HG03575 (cell line): ENCODE measurements around the gene ZNF12.

ENCODE experiments used
- ATAC-seq: cut with Tn5 transposase; IDR thresholded peaks from one replicate; pipeline ENCODE4 v1.9.1; 2021; ENCODE audit not compliant: unreplicated experiment, insufficient number of reproducible peaks, low FRiP score; ENCODE audit errors: extremely low read depth

Gene ZNF12

GRCh38 chr7:6649241-6649961 lies 57.3 kb downstream of the ZNF12 start:
- ATAC-seq, result no peak

DNA sequence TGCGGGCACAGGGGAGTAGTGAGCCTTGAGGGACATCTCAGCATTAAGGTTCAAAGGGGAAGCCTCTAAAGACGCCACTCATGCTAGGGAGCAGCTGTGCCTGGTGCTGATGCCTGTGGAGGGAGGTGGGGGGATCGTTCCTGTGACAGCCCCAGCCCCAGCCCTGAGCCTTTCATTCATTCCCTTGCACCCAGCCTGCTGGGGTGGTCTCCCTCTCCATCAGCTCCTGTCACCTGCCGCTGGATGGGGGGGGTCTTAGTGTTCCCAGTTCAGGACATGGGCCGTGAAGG lies 58.0 kb downstream of the ZNF12 start:
- no peak for ATAC-seq

GRCh38 chr7:6648066-6648814 lies 58.5 kb downstream of the ZNF12 start:
- no peak for ATAC-seq

- ATAC-seq, result no peak
Measured at GRCh38 chr7:6647541-6647940, 59.2 kb downstream of the ZNF12 start.

- ATAC-seq, result no peak
Measured at GRCh38 chr7:6647080-6647479, 59.7 kb downstream of the ZNF12 start.

DNA sequence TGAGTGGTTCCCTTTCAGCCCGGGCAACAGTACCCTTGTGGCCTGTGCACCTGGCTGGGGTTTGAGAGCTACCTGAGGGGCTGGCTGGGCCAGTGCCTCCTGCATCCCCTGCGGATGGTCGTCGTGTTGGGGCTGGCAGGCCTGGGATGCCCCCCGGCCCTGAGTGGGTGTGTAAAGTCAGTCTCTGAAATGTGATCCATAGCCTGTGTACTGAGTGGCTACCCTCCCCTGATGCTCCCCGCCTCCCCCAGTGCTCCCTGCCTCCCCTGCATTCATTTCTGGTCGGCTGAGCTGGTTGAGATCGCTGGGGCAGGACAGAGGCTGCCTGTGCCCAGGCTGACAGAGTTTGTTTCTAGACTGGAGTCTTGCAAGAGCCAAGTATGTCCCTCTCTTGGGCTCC lies 60.3 kb downstream of the ZNF12 start:
- ATAC-seq, result no peak

DNA sequence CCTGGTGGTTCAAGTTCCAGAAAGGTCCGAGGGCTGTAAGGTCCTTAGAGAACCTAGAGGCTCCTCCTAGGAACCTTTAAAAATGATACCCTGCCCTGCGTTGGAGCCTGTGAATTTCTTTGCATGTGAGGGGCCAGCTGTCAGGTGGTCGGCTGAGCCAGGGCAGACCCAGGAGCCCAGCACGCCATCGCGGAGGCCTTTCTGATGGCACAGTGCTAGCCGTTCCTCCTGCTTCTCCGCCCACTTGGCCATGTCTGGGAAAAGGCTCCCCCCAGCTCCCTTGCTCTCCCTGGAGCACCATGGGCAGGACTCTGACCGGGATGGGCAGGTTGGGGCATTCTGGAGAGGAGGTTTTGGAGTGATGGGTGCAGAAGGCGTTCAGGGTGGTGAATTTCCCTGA lies 62.0 kb downstream of the ZNF12 start:
- ATAC-seq, result no peak

DNA sequence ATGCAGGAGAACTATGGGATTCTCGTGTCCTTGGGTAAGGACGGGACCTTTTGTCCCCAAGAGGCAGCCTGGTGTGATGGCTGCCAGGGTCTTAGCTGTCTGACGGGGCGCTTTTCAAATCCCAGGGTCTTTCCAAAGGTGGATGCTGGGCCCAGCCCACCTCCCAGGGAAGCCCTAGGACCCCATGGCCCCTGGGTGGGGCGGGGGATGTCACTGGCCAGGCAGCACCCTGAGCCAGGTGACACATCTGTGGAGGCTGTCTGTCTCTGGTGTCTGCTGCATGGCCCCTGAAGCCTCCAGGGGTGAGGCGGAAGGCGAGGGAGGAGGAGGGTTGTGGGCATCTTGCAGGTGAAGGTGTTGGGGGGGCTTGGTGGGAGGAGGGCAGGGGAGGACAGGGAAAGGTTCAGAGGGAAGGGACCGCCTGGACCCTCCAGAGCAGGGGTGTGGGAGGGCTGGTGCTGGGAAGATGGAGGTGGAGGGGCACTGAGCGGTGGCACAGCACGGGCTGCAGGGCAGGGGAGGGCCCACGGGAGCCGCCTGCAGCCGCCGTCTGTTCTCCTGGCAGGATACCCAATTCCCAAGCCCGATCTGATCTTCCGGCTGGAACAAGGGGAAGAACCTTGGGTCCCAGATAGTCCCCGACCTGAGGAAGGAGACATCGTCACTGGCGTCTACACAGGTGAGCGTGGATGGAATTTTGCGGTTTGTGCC lies 62.7 kb downstream of the ZNF12 start:
- no peak for ATAC-seq

- ATAC-seq, result no peak
Measured at GRCh38 chr7:6642861-6643640, 63.7 kb downstream of the ZNF12 start.

DNA sequence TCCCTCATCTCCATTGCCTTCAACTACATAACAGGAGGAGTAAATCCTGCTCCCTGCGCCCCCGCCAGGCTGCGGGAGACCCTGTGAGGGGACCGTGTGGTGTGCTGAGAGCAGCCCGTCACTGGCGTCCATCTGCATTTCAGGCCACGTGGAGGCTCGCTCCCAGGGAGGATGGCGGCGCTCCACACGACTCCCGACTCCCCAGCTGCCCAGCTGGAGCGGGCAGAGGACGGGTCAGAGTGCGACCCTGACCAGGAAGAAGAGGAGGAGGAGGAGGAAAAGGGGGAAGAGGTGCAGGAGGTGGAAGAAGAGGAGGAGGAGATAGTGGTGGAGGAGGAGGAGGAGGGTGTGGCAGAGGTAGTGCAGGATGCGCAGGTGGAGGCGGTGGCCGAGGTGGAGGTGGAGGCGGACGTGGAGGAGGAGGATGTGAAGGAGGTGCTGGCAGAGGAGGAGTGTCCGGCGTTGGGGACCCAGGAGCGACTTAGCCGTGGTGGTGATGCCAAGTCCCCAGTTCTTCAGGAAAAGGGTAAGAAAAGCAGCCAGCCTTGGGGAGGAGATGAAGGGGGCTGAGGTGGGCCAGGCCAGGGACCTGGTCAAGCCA lies 64.4 kb downstream of the ZNF12 start:
- no peak for ATAC-seq

DNA sequence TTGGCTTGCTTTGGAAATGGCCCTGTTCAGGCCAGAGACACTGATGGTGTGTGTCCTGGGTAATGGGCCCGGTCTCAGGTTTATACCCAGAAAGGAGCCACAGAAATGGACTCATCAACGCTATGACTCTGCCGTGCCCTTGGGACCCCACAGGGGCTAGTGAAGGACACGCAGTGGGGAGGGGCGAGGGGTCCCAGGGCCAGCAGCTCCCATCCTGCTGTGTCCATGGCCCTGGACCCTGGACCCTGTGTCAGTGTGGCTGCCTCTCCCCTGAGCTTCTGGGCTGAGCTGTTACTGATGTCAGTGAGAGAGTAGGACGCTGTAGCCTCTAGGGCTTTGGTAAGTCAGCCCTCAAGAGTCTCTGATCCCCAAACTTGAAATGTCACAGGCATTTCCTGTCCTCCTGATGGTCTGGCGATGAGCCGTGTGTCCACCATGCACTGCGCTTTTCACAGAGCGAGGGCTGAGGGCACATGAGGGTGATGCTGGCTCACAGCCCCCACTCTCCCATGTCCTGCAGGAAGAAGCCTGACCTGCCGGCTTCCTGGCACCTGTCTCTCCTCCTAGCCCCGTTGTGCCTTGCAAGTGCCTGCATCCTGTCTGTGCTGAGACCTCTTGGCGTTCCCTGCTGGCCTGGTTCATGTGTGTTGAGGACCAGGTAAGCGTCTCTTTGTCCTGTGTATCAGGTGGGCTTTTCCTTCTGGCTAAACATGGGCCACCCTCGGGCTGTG lies 65.3 kb downstream of the ZNF12 start:
- ATAC-seq, result no peak

GRCh38 chr7:6640246-6640721 lies 66.5 kb downstream of the ZNF12 start:
- ATAC-seq, result no peak

DNA sequence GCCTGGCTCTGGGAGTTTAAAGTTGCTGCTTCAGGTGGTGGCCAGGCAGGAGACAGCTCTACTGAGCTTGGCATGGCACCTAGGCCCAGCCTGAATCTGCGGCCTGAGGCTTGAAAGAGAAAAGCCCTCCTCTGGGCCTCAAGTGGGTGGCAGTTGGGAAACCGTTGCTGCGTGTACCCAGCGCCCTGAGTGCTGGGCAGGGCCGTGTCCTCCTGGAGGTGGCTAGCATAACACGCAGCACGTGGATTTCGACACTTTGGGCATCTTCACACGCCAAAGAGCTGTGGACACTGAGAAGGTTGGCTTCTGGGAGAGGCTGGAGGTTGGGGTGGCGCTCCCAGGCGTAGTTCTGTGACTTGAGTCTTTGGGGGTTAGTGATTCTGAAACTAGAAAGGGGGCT lies 67.1 kb downstream of the ZNF12 start:
- ATAC-seq, result no peak

DNA sequence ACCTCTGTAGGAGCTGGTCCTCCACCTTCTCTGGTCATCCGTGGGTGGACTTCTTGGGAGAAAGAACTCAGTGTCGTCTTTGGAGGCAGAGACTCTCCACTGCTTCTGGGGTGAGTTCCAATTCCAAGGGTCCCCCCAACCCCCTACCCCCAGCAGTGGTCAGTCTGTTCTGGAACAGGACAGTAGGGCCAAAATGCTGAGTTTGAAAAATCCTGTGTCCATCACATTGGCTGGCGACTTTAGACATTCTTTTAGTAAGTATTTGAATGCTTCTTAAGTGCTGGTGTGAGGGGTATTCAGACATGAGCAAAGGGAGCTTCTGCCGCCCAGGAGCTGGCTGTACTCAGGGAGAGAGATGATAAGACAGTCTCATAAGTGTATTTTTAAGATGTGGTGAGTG lies 67.7 kb downstream of the ZNF12 start:
- no peak for ATAC-seq
